Raji (cell line): ENCODE measurements around the gene TFDP1.

Experiments used
- POLR2A ChIP-seq: IDR thresholded peaks from 2 replicates; pipeline ENCODE4 v1.6.1; 2011; ENCODE audit warnings: low read depth, low read length, control low read depth; ENCODE audit not compliant: insufficient read depth

TFDP1 gene

DNA sequence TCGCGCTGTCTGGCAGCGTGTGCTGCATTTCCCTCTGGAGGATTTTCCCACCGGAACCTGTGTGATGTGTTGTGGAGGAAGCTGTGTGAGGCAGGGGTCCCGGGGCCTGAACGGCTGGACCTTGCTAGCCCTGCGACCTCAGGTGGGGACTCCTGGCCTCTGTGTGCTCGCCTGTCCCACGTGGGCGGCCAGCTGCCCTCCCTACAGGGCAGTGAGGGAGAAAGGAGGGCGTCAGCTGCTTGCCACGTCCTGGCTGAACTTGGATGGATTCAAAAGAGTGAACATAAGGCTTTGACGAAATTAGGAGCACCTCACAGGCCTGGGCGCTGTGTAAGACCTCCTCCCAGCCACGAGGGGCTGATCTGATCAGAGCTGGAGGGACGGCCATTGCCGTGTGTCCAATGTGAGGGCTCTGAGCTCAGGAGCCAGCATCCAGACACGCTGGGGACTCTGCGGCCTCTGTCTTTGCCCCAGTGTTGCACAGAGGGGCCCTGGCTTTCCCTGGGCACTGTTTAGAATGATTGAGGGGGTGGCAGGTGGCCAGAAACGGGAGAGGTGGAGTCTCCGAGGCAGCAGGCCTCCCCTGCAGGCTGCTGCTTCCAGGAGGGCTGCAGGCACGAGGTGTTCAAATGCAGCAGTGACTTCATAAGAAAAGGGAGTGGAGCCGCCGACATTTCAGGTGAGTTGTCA lies 13.0 kb downstream of the TFDP1 start:
- no peak for TF ChIP-seq POLR2A

GRCh38 chr13:113598081-113598410 lies 13.5 kb downstream of the TFDP1 start:
- TF ChIP-seq POLR2A: no peak

DNA sequence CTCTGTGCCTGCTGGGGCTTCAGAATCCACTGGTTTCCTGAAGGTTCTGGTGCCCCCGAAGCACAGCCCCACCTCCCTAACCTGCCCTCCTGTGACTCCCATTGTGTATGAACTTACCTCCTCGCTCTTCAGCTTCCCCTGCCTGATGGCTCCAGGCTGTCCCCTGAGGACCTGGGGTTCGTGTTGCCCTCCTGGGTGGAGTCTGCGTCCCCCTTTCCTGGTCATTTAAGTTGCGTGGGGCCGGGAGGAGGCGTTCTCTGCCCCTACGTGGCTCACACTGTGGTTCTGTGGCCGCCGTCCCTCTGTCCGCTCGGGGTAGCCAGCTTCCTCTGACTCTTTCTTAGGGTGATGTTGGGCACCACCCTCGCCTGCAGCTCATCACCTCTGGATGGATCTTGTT lies 13.9 kb downstream of the TFDP1 start:
- no peak for TF ChIP-seq POLR2A

GRCh38 chr13:113599391-113599790 lies 14.8 kb downstream of the TFDP1 start:
- no peak for TF ChIP-seq POLR2A

GRCh38 chr13:113601166-113602070 lies 16.9 kb downstream of the TFDP1 start:
- TF ChIP-seq POLR2A: no peak

GRCh38 chr13:113602291-113602988 lies 17.9 kb downstream of the TFDP1 start:
- TF ChIP-seq POLR2A: no peak

- TF ChIP-seq POLR2A: no peak
Measured at GRCh38 chr13:113603116-113603710, 18.7 kb downstream of the TFDP1 start.

- no peak for TF ChIP-seq POLR2A
Measured at GRCh38 chr13:113604186-113604585, 19.6 kb downstream of the TFDP1 start.

DNA sequence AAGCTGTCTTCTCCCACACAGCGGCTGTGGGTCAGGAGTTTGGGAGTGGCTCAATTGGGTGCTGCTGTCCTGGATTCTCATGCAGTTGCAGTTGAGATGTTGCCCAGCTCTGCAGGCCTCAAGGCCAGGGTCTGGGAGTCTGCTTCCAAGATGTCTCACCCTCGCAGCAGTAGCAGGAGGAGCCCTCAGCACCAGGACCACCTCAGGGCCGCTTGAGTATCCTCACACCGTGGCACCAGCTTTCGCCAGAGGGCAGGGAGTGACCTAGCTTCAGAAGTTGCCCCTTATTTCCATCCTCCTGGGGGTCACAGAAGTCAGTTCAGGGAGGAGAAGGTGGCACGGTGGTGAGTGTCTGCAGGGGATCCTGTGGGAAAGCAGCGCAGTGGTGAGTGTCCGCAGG lies 20.9 kb downstream of the TFDP1 start:
- TF ChIP-seq POLR2A: no peak

DNA sequence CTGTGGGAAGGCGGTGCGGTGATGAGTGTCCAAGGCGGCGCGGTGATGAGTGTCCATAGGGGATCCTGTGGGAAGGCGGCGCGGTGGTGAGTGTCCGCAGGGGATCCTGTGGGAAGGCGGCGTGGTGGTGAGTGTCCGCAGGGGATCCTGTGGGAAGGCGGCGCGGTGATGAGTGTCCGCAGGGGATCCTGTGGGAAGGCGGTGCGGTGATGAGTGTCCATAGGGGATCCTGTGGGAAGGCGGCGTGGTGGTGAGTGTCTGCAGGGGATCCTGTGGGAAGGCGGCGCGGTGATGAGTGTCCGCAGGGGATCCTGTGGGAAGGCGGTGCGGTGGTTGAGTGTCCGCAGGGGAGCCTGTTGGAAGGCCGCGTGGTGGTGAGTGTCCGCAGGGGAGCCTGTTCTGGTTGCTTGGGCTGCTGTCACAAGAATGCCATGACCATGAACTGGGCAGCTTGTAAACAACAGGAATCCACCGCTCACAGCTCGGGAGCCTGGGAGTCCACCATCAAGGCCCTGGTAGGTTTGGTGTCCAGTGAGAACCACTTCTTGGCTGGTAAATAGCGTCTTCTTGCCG lies 21.4 kb downstream of the TFDP1 start:
- no peak for TF ChIP-seq POLR2A

DNA sequence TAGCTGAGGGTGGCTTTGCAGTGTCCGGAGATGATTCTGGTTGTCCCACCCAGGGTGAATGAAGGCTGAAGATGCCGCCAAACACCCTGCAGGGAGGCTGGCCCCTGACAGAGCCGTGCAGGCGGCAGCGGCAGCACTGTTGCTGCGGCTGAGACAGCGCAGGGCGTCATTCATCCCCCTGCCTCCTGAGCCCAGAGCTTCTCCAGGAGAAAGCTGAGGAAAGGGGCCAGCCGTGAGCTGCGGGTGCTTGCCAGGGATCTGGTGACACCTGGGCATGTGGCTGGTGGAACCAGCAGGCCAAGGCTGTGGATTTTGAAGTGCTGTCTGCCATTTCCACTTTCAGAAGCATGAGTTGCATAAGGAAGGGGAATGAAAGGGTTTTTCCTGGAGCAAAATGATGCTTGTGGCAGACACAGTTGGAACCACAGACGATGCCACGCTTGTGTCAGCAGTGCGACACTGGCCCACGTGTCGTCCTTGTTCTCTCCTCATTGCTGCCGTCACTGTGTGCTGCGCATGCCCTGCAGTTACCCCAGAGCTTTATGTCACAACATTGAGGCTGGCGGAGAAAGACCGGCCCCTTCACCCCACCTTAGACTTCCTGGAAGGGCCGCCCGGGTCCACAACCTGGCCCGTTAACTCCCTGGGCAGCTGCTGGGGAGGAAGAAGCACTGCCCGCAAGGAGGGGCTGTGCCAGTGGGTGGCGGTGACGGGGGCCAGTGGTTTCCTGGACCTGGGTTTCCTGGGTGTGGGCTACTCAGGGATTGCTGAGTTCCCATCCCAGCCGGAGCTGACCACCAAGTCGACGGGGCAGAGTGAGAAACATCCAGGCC lies 22.7 kb downstream of the TFDP1 start:
- no peak for TF ChIP-seq POLR2A

- no peak for TF ChIP-seq POLR2A
Measured at GRCh38 chr13:113607889-113608635, 23.5 kb downstream of the TFDP1 start.

DNA sequence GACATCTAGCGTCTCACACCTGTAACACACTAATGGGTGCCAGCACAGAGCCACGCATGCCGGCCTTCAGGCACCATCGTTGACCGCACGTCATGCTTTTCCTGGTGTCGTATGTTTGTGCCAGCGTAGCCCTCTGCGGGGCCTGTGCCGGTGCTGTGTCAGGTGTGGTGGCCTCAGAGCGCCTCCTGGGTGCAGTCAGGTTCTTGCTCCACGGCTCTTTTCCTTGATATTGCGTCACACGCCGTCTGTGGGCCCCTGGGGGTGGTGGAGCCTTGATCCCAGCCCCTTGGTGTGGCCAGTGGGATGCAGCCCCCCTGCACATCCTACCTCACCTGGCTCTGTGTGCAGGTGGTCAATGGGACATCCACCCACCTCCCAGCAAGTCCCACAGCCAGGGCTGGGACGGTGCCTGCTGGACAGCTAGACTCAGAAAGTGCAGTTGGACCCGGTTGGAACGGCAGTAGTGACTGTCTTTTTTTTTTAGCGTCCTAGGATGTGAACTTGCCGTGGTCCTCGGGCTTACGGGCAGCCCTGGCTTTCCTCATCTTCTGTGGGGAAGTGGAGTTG lies 24.5 kb downstream of the TFDP1 start:
- TF ChIP-seq POLR2A: no peak

- no peak for TF ChIP-seq POLR2A
Measured at GRCh38 chr13:113609616-113610015, 25.1 kb downstream of the TFDP1 start.

GRCh38 chr13:113610266-113610665 lies 25.7 kb downstream of the TFDP1 start:
- no peak for TF ChIP-seq POLR2A
